Measurements from ENCODE around the gene KCNF1. TPM values are rescaled to one million over a fixed set of nuclear protein-coding genes. Genes with fewer than 3 reads are reported as not detected.

KCNF1 gene
- total and polyA plus RNA-seq, 2 experiments from 2014 or later, result 0.67 to 0.87 TPM

DNA sequence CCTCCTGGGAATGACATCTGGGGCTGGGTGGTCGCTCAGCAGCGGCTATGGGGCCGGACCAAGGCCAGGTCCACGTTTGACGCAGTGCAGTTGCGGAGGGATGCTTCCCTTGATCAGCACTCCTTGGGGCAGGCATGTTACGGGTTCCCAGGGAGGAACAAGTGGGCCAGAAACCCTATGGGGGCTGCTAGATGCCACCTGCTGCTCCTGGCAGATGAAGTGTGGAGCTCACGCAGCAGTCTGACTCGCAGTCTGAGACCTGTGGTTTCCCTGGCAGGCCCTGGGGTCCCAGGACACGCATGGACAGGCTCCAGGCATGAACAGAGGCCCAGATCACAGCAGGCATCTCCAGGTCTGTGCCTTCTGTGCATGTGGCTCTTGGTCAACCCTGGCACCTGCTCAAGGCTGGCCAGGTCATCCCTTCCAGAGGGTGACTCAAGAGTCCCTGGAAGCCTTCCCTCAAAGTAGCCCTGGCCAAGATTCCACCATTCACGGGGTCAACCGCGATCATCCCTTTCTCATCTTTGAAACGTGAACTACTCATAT is 20.0 kb downstream of the KCNF1 start:
- TF ChIP-seq EZH2phosphoT487 (IDR thresholded peaks at IDR 0.05; ENCODE audit: low read depth, severe bottlenecking, unreplicated experiment) (no peak), EZH2 (IDR thresholded peaks at IDR 0.05; ENCODE audit: borderline replicate concordance) (no peak)
- TF ChIP-seq, protein P1, sequence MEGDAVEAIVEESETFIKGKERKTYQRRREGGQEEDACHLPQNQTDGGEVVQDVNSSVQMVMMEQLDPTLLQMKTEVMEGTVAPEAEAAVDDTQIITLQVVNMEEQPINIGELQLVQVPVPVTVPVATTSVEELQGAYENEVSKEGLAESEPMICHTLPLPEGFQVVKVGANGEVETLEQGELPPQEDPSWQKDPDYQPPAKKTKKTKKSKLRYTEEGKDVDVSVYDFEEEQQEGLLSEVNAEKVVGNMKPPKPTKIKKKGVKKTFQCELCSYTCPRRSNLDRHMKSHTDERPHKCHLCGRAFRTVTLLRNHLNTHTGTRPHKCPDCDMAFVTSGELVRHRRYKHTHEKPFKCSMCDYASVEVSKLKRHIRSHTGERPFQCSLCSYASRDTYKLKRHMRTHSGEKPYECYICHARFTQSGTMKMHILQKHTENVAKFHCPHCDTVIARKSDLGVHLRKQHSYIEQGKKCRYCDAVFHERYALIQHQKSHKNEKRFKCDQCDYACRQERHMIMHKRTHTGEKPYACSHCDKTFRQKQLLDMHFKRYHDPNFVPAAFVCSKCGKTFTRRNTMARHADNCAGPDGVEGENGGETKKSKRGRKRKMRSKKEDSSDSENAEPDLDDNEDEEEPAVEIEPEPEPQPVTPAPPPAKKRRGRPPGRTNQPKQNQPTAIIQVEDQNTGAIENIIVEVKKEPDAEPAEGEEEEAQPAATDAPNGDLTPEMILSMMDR (IDR thresholded peaks at IDR 0.05; ENCODE audit: poor library complexity), result no peak
- Histone ChIP-seq H3K27ac (no peak overlapping the region), H3K27me3 (peaks cover 4% of the 10 kb centered on the region), H3K9me3 (ENCODE audit: low read depth) (no peaks in the 10 kb centered on the region), H3K36me3 (replicated peaks; ENCODE audit: insufficient read depth, low read depth) (no peaks in the 10 kb centered on the region), H2AFZ (no peak overlapping the region), H3K4me1 (ENCODE audit: insufficient read depth) (peaks cover 12% of the 10 kb centered on the region), H3K9me2 (replicated peaks; ENCODE audit: insufficient read depth) (no peaks in the 10 kb centered on the region), H4K20me1 (ENCODE audit: insufficient read depth, poor library complexity, severe bottlenecking) (no peaks in the 10 kb centered on the region), H3K79me2 (no peaks in the 10 kb centered on the region), H3K4me3 (no peak overlapping the region), H3K4me2 (no peak overlapping the region)
- no peak for DNase-seq (ENCODE audit: low spot score)
- 95% methylated on average over 14 of the region's 14 CpGs for WGBS (ENCODE audit: low lambda C conversion rate, missing lambda C conversion rate)

DNA sequence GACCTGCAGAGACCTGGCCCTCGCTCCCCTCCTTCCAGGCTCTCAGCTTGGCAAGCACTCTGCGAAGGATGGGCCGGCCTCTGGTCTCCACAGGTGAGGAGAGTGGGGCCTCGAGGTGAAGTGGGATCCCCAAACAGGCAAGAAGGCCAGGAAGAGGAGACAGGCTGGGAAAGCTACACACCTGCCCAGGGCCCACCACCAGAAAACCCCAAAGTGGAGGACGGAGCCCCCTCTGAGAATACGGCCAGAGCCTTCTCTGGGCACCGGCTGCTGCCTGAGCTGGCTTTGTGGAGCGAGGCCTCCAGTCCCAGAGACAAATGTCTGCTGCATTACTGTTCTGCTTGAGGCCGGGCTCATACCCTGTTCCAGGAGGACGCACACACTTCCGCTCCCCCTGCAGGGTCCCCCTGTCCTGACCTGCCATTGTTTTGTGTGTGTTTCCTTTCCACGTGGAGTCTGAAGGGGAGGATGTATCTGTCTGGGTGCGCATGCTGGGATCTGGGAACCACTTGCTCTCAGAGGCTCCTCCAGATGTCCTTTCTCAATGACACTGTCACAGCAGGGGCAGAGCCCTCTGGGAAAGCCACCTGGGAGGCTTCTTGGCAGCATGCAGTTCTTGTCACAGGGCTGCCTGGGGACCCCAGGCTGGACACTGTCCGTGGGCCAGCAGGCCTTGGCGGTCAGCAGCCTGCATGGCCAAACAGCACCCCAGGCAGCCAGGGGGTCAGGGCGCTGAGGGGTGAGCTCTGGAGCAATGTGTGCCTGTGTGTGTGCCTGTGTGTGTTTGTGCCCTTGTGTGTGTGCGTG is 20.8 kb downstream of the KCNF1 start:
- Histone ChIP-seq H3K9me3 (ENCODE audit: low read depth) (no peaks in the 10 kb centered on the region), H3K27me3 (peaks cover 4% of the 10 kb centered on the region), H3K4me1 (ENCODE audit: insufficient read depth) (peaks cover 20% of the 10 kb centered on the region), H3K9me2 (replicated peaks; ENCODE audit: insufficient read depth) (no peaks in the 10 kb centered on the region), H2AFZ (no peak overlapping the region), H4K20me1 (ENCODE audit: insufficient read depth, poor library complexity, severe bottlenecking) (no peaks in the 10 kb centered on the region), H3K4me3 (no peak overlapping the region), H3K4me2 (no peak overlapping the region), H3K36me3 (replicated peaks; ENCODE audit: insufficient read depth, low read depth) (no peaks in the 10 kb centered on the region), H3K79me2 (no peaks in the 10 kb centered on the region), H3K27ac (no peak overlapping the region)
- DNase-seq (ENCODE audit: low spot score), result no peak
- no peak for TF ChIP-seq EZH2phosphoT487 (IDR thresholded peaks at IDR 0.05; ENCODE audit: low read depth, severe bottlenecking, unreplicated experiment)
- WGBS (ENCODE audit: low lambda C conversion rate, missing lambda C conversion rate), result 85% methylated on average over 17 of the region's 17 CpGs

DNA sequence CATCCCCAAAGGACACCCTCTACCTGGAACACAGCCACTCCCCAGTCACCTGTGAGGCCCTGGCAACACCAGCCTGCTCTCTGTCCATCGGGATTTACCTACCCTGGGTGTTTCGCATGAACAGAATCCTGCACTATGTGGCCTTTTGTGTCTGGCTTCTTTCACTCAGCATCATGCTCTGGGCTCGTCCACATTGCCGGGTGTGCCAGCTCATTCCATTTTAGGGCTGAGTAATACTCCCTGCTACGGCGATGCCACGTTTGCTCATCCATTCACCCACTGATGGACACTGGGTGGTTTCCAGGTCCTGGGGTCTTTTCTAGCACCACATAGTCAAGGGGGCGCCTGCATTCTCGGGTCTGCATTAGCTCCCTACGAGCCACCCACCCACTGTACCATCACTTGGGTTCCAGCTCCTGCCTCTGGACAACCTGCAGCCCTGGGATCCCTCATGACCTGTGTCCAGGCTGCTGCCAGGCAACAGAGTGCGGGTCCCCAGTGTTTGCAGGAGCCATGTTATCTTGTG is 22.0 kb downstream of the KCNF1 start:
- no peak for DNase-seq (ENCODE audit: low spot score)
- TF ChIP-seq EZH2 (IDR thresholded peaks at IDR 0.05; ENCODE audit: borderline replicate concordance) (no peak), EZH2phosphoT487 (IDR thresholded peaks at IDR 0.05; ENCODE audit: low read depth, severe bottlenecking, unreplicated experiment) (no peak)
- TF ChIP-seq, protein P1 (IDR thresholded peaks at IDR 0.05; ENCODE audit: poor library complexity), result no peak
- Histone ChIP-seq H3K4me1 (ENCODE audit: insufficient read depth) (peaks cover 20% of the 10 kb centered on the region), H3K27ac (no peak overlapping the region), H2AFZ (no peak overlapping the region), H3K36me3 (replicated peaks; ENCODE audit: insufficient read depth, low read depth) (no peaks in the 10 kb centered on the region), H3K9me3 (ENCODE audit: low read depth) (no peaks in the 10 kb centered on the region), H3K27me3 (peaks cover 4% of the 10 kb centered on the region), H3K4me2 (no peak overlapping the region), H3K9me2 (replicated peaks; ENCODE audit: insufficient read depth) (no peaks in the 10 kb centered on the region), H4K20me1 (ENCODE audit: insufficient read depth, poor library complexity, severe bottlenecking) (no peaks in the 10 kb centered on the region), H3K79me2 (no peaks in the 10 kb centered on the region), H3K4me3 (no peak overlapping the region)
- 93% methylated on average over 11 of the region's 11 CpGs for WGBS (ENCODE audit: low lambda C conversion rate, missing lambda C conversion rate)
